Measurements from ENCODE around the gene BEGAIN.

Gene BEGAIN

DNA sequence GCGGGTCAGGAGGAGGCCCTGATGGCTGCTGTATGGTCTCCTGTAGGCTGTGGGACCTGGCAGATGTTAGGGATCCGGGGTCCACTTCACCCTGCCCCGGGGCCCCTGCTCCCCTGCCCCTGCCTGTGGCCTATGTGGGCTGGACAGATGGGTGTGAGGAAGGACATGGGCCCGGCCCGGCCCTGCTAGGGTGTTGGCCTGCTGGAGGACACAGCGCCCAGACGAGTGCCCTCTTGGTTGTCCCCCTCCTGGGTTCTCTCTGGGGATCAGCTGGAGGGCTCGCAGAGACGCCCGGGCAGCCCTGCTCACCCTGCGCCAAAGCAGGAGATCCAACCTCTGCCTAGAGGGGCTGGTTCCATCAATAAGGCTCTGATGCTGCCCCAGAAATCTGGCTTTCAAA lies 36.2 kb downstream of the BEGAIN start:
- DNase-seq (ENCODE audit: low read depth, low spot score) = no peak

GRCh38 chr14:100549834-100550625 lies 37.2 kb downstream of the BEGAIN start:
- no peak for DNase-seq (ENCODE audit: low read depth, low spot score)

DNA sequence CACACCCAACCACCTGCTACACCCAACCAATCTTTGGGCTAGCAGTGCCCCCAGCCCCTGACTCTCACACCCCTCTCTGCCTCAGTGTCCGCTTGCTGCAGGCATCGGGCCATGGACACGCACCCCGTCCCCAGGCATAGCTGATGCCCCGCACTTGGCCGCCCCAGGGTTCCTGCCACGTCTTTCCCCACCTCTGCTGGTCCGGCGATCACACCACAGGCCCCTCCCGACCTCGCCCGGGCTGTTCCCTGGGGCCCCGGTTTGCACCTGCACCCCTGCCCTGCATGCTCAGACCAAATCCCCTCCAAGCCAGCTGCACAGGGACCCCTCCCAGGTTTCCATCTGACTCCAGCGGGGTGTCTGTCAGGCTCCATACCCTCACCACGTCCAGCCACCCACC lies 38.3 kb downstream of the BEGAIN start:
- DNase-seq (ENCODE audit: low read depth, low spot score) = no peak

DNA sequence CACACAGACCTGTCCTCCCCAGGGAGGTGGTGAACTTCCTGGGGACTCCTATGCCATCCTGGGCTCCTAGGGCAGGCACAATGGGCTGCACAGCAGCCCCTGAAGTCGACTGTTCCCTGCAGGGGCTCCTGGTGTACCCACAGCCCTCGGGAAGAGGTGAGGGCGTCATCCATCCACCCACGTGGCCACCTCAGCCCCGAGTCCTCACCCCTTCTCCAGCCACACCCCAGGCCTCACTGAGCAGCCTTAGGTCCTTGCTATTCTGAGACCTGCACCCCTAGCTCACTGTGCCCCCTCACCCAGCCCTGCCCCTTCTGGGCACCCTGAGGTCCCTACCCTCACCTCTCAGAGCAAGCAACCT lies 38.9 kb downstream of the BEGAIN start:
- no peak for DNase-seq (ENCODE audit: low read depth, low spot score)

GRCh38 chr14:100547633-100548294 lies 39.5 kb downstream of the BEGAIN start:
- DNase-seq (ENCODE audit: low read depth, low spot score) = peak; percentile 58

- DNase-seq (ENCODE audit: low read depth, low spot score) = no peak
These were observed 41.2 kb downstream of the BEGAIN start for GRCh38 chr14:100546051-100546443.

DNA sequence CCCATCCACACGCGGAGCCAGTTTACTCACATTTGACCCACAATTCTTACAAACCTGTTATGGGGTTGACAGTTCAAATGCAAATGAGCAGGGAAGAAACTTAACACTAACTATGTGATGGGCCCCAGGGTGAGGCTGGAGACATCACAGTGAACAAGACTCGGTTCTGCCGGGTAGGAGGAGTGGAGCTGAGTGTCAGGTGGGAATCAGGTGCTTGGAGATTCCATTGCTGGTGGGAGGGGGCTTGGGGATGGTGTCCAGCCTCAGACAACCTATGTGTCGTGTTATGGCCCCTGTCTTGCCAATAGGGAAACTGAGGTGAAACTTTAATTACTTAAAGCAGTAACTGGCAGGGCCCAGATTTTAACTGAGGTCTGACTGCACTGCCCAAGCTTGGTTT lies 41.9 kb downstream of the BEGAIN start:
- no peak for DNase-seq (ENCODE audit: low read depth, low spot score)

GRCh38 chr14:100544506-100545141 lies 42.6 kb downstream of the BEGAIN start:
- DNase-seq (ENCODE audit: low read depth, low spot score) = no peak

DNA sequence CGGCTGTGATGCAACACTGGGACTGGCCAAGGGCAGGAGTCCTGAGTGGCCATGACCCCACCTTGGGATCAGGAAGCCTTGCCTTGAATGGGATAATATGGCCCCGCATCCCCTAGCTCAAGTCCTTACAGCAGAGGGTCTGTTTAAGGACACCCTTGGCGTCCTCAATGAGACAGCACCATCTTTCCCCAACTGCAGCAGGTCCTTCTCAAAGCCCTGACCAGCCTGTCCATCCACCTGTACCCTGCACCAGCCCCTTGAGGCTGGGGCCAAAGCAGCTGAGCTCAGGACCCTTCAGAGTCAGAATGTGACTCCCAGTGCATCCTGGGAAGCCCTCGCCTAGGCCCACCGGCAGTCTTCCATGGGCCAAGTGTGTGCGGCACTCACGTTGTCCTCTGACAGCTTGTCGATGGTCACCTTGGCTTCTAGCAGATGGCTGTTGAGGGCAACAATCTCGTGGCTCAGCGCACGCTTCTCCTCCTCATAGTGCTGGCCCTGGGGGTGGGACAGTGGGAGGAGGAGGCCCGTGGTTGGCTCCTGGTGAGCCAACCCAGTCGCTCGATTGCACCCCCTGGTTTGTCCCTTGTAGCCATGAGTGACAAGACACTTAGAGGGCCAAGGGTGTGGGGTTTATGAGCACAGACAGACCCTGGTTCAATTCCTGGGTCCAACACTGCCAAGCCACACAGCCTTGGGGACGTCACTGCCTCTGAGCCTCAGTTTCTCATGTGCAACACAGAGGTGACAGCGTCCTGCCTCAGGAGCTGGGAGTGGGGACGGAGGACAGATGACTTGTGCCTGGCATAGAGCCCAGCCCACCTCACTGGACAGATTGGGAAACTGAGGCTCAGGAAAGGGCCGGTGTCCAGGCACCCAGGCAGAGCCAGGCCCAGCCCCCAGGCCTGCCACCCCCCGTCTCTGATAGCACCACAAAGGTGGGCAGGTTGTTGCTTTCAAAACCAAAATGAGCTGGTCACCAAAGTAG lies 43.5 kb downstream of the BEGAIN start:
- no peak for DNase-seq (ENCODE audit: low read depth, low spot score)

- DNase-seq (ENCODE audit: low read depth, low spot score) = no peak
These were observed 44.5 kb downstream of the BEGAIN start for GRCh38 chr14:100542619-100543205.

DNA sequence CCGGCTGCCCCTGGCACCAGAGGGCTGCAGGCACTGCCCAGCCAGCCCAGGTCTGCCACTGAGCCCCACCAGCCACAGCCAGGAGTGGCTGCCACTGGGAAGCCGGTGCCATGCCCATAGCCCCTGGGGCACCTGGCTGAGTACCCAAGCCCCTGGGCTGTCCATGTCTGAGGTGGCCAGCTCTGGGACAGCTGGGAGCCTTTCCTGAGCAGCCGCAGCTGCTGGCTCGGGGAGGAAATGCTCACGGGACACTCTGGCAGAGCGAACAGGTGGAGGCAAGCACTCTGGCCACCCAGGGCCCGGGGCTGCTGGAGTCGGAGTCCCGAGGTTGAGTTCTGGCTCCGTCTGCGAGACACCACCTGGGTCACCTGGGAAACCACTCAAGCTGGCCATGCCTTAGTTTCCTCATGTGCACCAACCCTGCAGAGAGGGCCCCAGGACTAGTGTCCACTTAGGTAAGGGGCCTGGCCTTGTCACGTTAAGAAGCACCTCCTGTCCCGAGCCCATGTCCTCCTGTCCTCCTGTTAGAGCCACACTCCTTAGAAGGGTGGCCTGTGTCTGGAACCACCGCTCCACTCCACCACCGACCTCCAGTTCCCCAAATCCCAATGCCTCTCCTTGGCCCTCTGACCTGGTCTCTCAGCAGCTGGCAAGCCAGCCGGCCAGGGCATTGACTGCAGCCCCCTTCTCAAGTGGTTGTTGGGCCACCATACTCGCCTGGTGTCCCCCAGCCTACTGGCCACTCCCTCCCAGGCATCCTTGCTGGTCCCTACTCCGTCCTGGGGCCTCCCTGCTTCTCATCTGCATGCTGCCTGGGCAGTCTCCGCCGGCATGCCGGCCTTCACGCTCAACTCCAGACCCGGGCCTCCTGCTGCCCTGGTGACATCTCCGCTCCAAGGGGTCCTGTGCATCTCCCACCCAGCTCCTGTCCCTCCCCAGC lies 45.3 kb downstream of the BEGAIN start:
- DNase-seq (ENCODE audit: low read depth, low spot score) = no peak

DNA sequence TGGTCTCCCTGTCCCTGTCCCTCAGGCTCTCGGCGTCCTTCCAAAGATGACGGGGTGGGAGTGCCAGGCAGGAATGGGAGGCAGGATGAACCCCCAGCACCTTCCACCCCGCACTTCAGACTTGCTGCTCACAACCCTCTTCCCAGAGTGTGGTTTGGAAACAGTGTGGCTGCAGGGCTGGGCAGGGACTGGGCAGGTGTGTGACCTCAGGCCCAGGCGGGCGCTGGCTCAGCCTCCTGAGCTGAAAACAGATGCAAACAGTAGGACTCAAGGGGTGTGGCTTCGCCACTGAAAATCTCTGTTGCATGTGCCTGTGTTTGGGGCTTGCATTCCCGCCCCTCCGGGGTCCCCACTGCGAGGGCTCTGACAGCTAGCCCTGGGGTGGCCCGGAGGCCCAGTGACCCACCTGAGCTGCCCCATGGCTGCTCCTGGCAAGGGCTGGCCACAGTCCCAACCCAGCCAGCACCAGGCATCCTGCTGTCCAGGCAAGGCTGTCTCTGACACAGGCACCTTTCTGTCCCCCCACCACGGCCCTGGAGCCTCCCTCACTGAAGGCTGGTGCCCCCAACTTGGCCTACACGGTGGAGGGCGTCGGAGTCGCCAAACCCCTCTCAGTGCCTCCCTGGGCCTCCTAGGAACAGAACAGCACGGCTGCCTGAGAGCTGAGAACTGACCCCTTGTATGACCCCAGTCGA lies 46.1 kb downstream of the BEGAIN start:
- no peak for DNase-seq (ENCODE audit: low read depth, low spot score)

- no peak for DNase-seq (ENCODE audit: low read depth, low spot score)
These were observed 46.9 kb downstream of the BEGAIN start for GRCh38 chr14:100540141-100540925.

DNA sequence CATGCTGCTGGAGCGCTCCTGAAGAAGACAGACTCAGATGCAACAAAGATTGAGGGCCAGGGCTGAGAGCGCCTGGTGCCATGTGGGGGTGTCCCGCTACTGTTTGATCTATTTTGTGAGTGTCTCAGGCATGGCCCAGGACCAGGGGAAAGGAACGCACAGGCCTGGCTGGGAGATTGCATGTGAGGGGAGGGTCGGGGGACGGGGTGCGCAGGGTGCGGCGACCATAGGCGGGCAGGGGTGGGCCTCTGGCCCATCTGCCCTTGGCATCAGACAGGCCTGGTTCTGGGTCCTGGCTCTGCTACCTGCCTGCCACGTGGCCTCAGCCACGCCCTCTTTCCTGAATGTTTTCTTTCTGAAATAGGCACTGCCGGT lies 47.5 kb downstream of the BEGAIN start:
- no peak for DNase-seq (ENCODE audit: low read depth, low spot score)

GRCh38 chr14:100539003-100539660 lies 48.1 kb downstream of the BEGAIN start:
- DNase-seq (ENCODE audit: low read depth, low spot score) = no peak

GRCh38 chr14:100538351-100539002 lies 48.7 kb downstream of the BEGAIN start:
- DNase-seq (ENCODE audit: low read depth, low spot score) = no peak

DNA sequence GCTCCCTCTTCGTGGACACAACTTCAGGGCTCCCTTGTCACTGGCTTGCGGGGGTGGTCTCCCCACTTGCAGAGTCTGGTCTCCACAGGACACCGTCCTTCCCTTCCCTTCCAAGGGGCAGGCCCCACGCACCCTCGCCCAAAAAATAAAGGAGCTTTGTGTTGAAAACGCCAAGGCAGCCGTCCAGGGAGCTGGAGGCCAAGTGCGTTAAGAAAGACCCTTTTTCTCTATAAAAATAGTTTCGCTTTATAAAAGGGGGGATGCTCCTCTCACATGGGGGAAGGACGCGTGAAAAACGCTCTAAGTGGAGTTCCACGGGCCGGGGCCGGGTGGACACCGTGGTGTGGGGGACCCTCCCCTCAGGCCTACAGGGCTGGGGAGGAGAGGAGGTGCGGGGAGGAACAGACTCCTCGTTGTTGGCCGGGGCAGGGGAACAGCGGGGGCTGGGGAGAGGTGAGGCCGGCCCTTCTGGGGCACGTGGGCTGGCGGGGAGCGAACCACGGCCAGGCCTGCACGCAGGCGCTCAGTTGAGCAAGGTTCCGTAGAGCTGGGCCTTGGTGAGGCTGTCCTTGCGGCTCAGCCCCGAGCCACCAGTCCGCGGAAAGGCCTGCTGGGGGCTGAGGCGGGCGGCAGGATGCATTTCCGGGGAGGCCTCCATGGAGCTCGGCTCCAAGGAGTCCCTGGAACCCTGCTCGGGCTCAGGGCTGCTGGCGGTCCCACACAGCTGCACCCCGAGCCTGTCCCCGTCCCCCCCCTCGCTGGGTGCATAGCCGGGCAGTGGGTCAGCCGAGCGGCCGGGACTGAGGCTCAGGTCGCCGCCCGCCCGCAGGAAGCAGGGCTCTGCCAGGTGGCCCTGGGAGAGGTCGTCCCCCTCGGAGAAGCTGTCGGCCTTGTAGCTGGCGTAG lies 49.5 kb downstream of the BEGAIN start:
- no peak for DNase-seq (ENCODE audit: low read depth, low spot score)

Measured in smooth muscle cell of the brain vasculature (primary cell).